ENCODE data around the gene CGB2. TPM values are rescaled to one million over a fixed set of nuclear protein-coding genes. Genes with fewer than 3 reads are reported as not detected.
A peak's percentile ranks its signal among the peaks of the same experiment; 100 is the strongest.

Gene CGB2
- total RNA-seq, 1 experiment from 2014 or later = 0.77 TPM

DNA sequence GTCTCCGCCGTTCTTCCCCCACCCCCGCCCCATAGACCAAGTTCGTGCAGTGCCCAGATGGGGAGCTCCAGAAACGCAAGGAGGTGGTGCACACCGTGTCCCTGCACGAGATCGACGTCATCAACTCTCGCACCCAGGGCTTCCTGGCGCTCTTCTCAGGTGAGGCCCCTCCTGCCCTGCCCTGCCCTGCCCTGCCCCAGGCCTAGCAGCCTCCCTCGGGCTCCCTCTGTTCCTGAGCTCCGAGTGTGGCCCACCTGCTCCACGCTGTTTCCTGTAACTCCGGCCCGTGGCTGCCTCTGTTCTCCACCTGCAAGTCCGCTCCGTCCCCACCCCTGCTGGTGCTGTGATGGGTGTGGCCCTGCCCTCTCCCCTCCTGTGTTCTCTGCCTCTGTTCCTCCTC is 21.2 kb upstream of the CGB2 start:
- Histone ChIP-seq H3K23ac (ENCODE audit: insufficient read length, low read depth, low read length) (no peak overlapping the region), H2BK15ac (ENCODE audit: low read depth, low read length) (no peak overlapping the region), H2BK5ac (ENCODE audit: insufficient read length, low read length) (no peak overlapping the region)

More for the DNA sequence above, 21.2 kb upstream of the CGB2 start:
- Histone ChIP-seq H2BK120ac (ENCODE audit: low read depth, low read length, poor library complexity, severe bottlenecking) (no peak overlapping the region), H2AK5ac (ENCODE audit: insufficient read length, low read length) (no peak overlapping the region), H3K79me2 (ENCODE audit: insufficient read depth, low read length) (no peaks in the 10 kb centered on the region), H4K8ac (replicated peaks; ENCODE audit: insufficient read length, low read depth, low read length) (no peak overlapping the region), H4K5ac (ENCODE audit: insufficient read length, low read depth, low read length) (no peak overlapping the region), H3K14ac (ENCODE audit: insufficient read depth, low read length) (no peak overlapping the region), H3K79me1 (ENCODE audit: insufficient read depth, low read depth, low read length, poor library complexity, severe bottlenecking) (no peaks in the 10 kb centered on the region), H3K9ac (ENCODE audit: extremely low read depth, insufficient read length, low read length) (no peak overlapping the region), H4K20me1 (ENCODE audit: control insufficient read depth, insufficient read depth, insufficient read length) (no peaks in the 10 kb centered on the region), H3K23me2 (ENCODE audit: insufficient read length, low read depth, low read length, poor library complexity, severe bottlenecking) (no peaks in the 10 kb centered on the region), H3K9me3 (ENCODE audit: control insufficient read depth, low read depth, low read length) (no peaks in the 10 kb centered on the region), H3K4me2 (ENCODE audit: insufficient read depth, insufficient read length, low read length) (no peak overlapping the region), H3K4me1 (ENCODE audit: insufficient read depth, low read length) (no peaks in the 10 kb centered on the region), H2BK12ac (ENCODE audit: insufficient read length, low read depth, low read length) (no peak overlapping the region), H2AFZ (ENCODE audit: low read length) (no peak overlapping the region), H4K91ac (ENCODE audit: insufficient read length, low read depth, low read length) (no peak overlapping the region), H3K27ac (ENCODE audit: insufficient read length, low read depth, low read length) (no peak overlapping the region), H2BK20ac (ENCODE audit: low read depth, low read length, poor library complexity, severe bottlenecking) (no peak overlapping the region), H3K4ac (ENCODE audit: low read depth, low read length) (no peak overlapping the region), H3K18ac (ENCODE audit: insufficient read length, low read depth, low read length) (no peak overlapping the region), H3K56ac (ENCODE audit: insufficient read length, low read depth, low read length) (no peak overlapping the region), H3T11ph (ENCODE audit: low read length) (no peak overlapping the region), H3K27me3 (ENCODE audit: insufficient read depth, low read length) (no peaks in the 10 kb centered on the region)
- WGBS (ENCODE audit: extremely low coverage, insufficient read length, low lambda C conversion rate) = no CpG with 5 or more reads among the region's 18 CpGs
- H3K4me1 Mint-ChIP-seq = no peaks in the 10 kb centered on the region
- peaks cover 26 to 85% (median 82%) of the 10 kb centered on the region in 3 experiments; a peak in 6 of 7 replicates for H3K36me3 Mint-ChIP-seq (ENCODE audit: insufficient read depth in 1 of 3, low read depth in 3 of 3)
- peak overlapping the region in 1 of 2 experiments; percentile 26; a peak in 1 of 5 replicates for H3K4me3 Mint-ChIP-seq
- DNase-seq = no peak
- H3K9me3 Mint-ChIP-seq = no peaks in the 10 kb centered on the region
- TF ChIP-seq CTCF (conservative IDR thresholded peaks at IDR 0.05) = no peak
- no peaks in the 10 kb centered on the region for H3K27me3 Mint-ChIP-seq (ENCODE audit: low read depth)
- H3K27ac Mint-ChIP-seq = peak overlapping the region in 1 of 3 experiments; percentile 30; a peak in 3 of 7 replicates

Data from H9 (cell line).